ENCODE results near the gene HMCN2. TPM values are rescaled to one million over a fixed set of nuclear protein-coding genes. Genes with fewer than 3 reads are reported as not detected.

HMCN2 gene
- total RNA-seq, 1 experiment from 2014 or later, result 5.6 TPM

DNA sequence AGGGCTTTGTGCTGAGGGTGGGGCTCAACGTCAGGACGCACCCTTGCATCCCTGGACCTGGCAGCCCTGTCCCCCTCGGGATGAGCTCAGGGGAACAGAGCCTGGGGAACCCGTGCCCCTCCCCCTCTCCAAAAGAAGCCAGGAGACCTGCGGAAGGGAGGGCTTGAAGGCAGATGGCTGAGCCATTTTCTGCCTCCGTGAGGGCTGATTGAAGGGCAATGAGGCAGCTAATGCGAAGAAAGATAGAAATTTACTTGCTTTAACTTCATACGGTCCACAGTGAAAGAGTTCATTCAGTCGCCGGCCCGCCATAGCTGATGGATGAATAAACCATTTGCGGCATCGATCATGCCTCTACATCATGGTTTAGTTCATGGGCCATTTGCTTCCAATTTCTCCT lies 208.0 kb downstream of the HMCN2 start (continued):
- TF ChIP-seq ATF6 (CRISPR knock-in tag; IDR thresholded peaks at IDR 0.05) (no peak), ZNF671 (CRISPR knock-in tag; IDR thresholded peaks at IDR 0.05) (no peak), ERG (CRISPR knock-in tag; IDR thresholded peaks at IDR 0.05) (no peak)

GRCh38 chr9:130474106-130474505 lies 208.5 kb downstream of the HMCN2 start:
- ChIA-PET POLR2A (no interaction called here), CTCF (interaction anchor here (0.8 to 3.2 kb wide), 5 partner anchors 13 to 219 kb away, joined by 3 to 12 read pairs (median 9); partner anchors contain the start of gene EXOSC2)
- TF ChIP-seq IRF2 (CRISPR knock-in tag; IDR thresholded peaks at IDR 0.05; ENCODE audit: borderline replicate concordance, low read depth) (no peak), NR3C1 (CRISPR knock-in tag; conservative IDR thresholded peaks at IDR 0.05; ENCODE audit: low read depth) (no peak), ZNF671 (CRISPR knock-in tag; IDR thresholded peaks at IDR 0.05) (no peak), ZBTB43 (CRISPR knock-in tag; IDR thresholded peaks at IDR 0.05) (no peak), GABPB1 (CRISPR knock-in tag; IDR thresholded peaks at IDR 0.05) (no peak), SMAD4 (CRISPR knock-in tag; IDR thresholded peaks at IDR 0.05) (no peak)
- ATAC-seq (no peak), DNase-seq (ENCODE audit: low spot score) (no peak)
- no peak overlapping the region for H3K27ac Mint-ChIP-seq
- peaks cover 14% of the 10 kb centered on the region for H3K4me1 Mint-ChIP-seq
- H3K27me3 Mint-ChIP-seq (ENCODE audit: low read depth), result no peaks in the 10 kb centered on the region
- H3K4me3 Mint-ChIP-seq, result no peak overlapping the region
- H3K9me3 Mint-ChIP-seq, result no peaks in the 10 kb centered on the region
- no peaks in the 10 kb centered on the region for H3K36me3 Mint-ChIP-seq

DNA sequence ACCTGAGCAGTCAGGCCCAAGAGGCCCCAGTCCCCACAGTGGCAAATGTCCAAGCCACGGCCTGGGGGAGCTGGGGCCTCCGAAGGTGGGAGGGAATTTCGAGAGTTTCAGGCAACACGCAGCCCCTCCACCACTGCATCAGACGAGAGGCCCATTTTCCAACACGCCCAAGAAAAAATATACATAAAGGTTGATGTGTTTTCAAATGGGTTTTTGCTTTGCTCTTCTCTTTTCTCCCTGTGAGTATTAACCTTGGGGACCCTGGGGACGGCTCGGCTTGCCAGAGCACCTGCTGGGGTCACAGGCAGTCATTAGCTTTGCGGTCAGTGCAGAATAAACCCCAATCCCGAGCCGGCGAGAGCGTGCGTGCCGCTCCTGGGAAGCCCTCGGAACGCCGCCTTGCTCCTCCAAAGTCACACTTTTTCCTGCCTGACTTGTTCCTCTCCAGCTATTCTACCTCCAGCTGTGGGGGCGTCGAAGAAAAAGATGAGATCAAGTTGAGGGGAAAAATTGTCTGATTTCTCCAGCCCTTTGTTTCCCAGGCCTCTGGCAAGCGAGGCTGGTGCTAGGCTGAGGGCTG lies 210.7 kb downstream of the HMCN2 start:
- H3K36me3 Mint-ChIP-seq, result no peaks in the 10 kb centered on the region
- H3K4me3 Mint-ChIP-seq, result no peak overlapping the region
- DNase-seq (ENCODE audit: low spot score) (no peak), ATAC-seq (no peak)
- no peak overlapping the region; the same call in 1 of the 2 replicates for H3K27ac Mint-ChIP-seq
- POLR2A ChIA-PET, result no interaction called here
- CTCF ChIA-PET, result no interaction called here
- H3K27me3 Mint-ChIP-seq (ENCODE audit: low read depth), result no peaks in the 10 kb centered on the region
- peaks cover 14% of the 10 kb centered on the region for H3K4me1 Mint-ChIP-seq
- no peaks in the 10 kb centered on the region for H3K9me3 Mint-ChIP-seq
- TF ChIP-seq SP1 (CRISPR knock-in tag; conservative IDR thresholded peaks at IDR 0.05) (no peak), SOX15 (CRISPR knock-in tag; IDR thresholded peaks at IDR 0.05) (no peak), CREM (CRISPR knock-in tag; IDR thresholded peaks at IDR 0.05) (no peak), GTF2I (CRISPR knock-in tag; conservative IDR thresholded peaks at IDR 0.05) (no peak), ZNF281 (CRISPR knock-in tag; IDR thresholded peaks at IDR 0.05) (no peak), RELA (CRISPR knock-in tag; IDR thresholded peaks at IDR 0.05; ENCODE audit: borderline replicate concordance) (no peak), TCF7 (CRISPR knock-in tag; IDR thresholded peaks at IDR 0.05; ENCODE audit: low read depth) (no peak), ETV6 (CRISPR knock-in tag; IDR thresholded peaks at IDR 0.05) (no peak), CBFB (CRISPR knock-in tag; IDR thresholded peaks at IDR 0.05; ENCODE audit: low read depth) (no peak), NFYB (CRISPR knock-in tag; conservative IDR thresholded peaks at IDR 0.05; ENCODE audit: low read depth) (no peak), ESRRA (CRISPR knock-in tag; IDR thresholded peaks at IDR 0.05; ENCODE audit: borderline replicate concordance) (no peak), ZNF219 (CRISPR knock-in tag; IDR thresholded peaks at IDR 0.05; ENCODE audit: borderline replicate concordance) (no peak), ZNF263 (CRISPR knock-in tag; IDR thresholded peaks at IDR 0.05; ENCODE audit: low read depth) (no peak), MXD4 (CRISPR knock-in tag; IDR thresholded peaks at IDR 0.05; ENCODE audit: borderline replicate concordance) (no peak)
- TF ChIP-seq, protein P1, sequence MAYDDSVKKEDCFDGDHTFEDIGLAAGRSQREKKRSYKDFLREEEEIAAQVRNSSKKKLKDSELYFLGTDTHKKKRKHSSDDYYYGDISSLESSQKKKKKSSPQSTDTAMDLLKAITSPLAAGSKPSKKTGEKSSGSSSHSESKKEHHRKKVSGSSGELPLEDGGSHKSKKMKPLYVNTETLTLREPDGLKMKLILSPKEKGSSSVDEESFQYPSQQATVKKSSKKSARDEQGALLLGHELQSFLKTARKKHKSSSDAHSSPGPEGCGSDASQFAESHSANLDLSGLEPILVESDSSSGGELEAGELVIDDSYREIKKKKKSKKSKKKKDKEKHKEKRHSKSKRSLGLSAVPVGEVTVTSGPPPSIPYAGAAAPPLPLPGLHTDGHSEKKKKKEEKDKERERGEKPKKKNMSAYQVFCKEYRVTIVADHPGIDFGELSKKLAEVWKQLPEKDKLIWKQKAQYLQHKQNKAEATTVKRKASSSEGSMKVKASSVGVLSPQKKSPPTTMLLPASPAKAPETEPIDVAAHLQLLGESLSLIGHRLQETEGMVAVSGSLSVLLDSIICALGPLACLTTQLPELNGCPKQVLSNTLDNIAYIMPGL (CRISPR knock-in tag; IDR thresholded peaks at IDR 0.05), result no peak
- TF ChIP-seq, protein P2, sequence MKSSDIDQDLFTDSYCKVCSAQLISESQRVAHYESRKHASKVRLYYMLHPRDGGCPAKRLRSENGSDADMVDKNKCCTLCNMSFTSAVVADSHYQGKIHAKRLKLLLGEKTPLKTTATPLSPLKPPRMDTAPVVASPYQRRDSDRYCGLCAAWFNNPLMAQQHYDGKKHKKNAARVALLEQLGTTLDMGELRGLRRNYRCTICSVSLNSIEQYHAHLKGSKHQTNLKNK (CRISPR knock-in tag; IDR thresholded peaks at IDR 0.05), result no peak

All from WTC11 (cell line).